Measurements from ENCODE around the gene NAV2. TPM values are rescaled to one million over a fixed set of nuclear protein-coding genes. Genes with fewer than 3 reads are reported as not detected.
A peak's percentile ranks its signal among the peaks of the same experiment; 100 is the strongest.

NAV2 gene
- total and polyA plus RNA-seq, 2 experiments from 2014 or later = 26.0 to 45.0 TPM

GRCh38 chr11:19879307-19880087 lies 166.9 kb downstream of the NAV2 start:
- peaks cover 5% of the 10 kb centered on the region for H3K36me3 ChIP-seq (ENCODE audit: insufficient read depth)
- peaks cover 2% of the 10 kb centered on the region for H3K27me3 Mint-ChIP-seq (ENCODE audit: insufficient read depth, low read depth, poor library complexity)
- DNase-seq (ENCODE audit: low spot score) (no peak), ATAC-seq (no peak)
- H2AFZ ChIP-seq = no peak overlapping the region
- no peaks in the 10 kb centered on the region for H3K9me2 ChIP-seq (ENCODE audit: insufficient read depth)
- H3K27ac Mint-ChIP-seq = peak overlapping the region; percentile 69
- no peaks in the 10 kb centered on the region; the same call in 1 of the 2 replicates for H3F3A ChIP-seq (replicated peaks; ENCODE audit: low read depth)
- H3K9me3 Mint-ChIP-seq = no peaks in the 10 kb centered on the region
- H3K4me3 ChIP-seq = no peak overlapping the region
- no peak overlapping the region for H3K4me3 Mint-ChIP-seq
- H3K79me2 ChIP-seq (replicated peaks; ENCODE audit: insufficient read depth) = 0 out of 2 replicates have a peak, but pooled peaks cover 5% of the 10 kb centered on the region
- H3K4me1 ChIP-seq (ENCODE audit: insufficient read depth) = no peaks in the 10 kb centered on the region
- no peak overlapping the region for H3K4me2 ChIP-seq
- H3K27ac ChIP-seq (ENCODE audit: low read depth) = peak overlapping the region; percentile 50; the same call in 1 of the 2 replicates
- H4K20me1 ChIP-seq (replicated peaks; ENCODE audit: insufficient read depth) = 0 out of 2 replicates have a peak, but pooled peaks cover 3% of the 10 kb centered on the region
- no peaks in the 10 kb centered on the region for H3K27me3 ChIP-seq (ENCODE audit: insufficient read depth)
- peaks cover 37% of the 10 kb centered on the region for H3K36me3 Mint-ChIP-seq (ENCODE audit: low read depth)
- TF ChIP-seq ETS1 (IDR thresholded peaks at IDR 0.05) (no peak), EZH2 (IDR thresholded peaks at IDR 0.05; ENCODE audit: low read depth, unreplicated experiment) (no peak), POLR2AphosphoS5 (IDR thresholded peaks at IDR 0.05; ENCODE audit: low read depth) (no peak), ZNF114 (CRISPR knock-in tag; IDR thresholded peaks at IDR 0.05) (no peak), CTCF (conservative IDR thresholded peaks at IDR 0.05; ENCODE audit: low read depth in 2 of 2) (no peak), ZNF462 (CRISPR knock-in tag; IDR thresholded peaks at IDR 0.05) (no peak), REST (IDR thresholded peaks at IDR 0.05; ENCODE audit: unreplicated experiment) (no peak), NANOG (IDR thresholded peaks at IDR 0.05; ENCODE audit: borderline replicate concordance) (no peak), JUNB (IDR thresholded peaks at IDR 0.05; ENCODE audit: unreplicated experiment) (no peak), EZH2phosphoT487 (IDR thresholded peaks at IDR 0.05; ENCODE audit: unreplicated experiment) (no peak), ZNF331 (CRISPR knock-in tag; IDR thresholded peaks at IDR 0.05; ENCODE audit: low read depth) (no peak), STAT1 (IDR thresholded peaks at IDR 0.05; ENCODE audit: unreplicated experiment) (no peak)
- peaks cover 16% of the 10 kb centered on the region for H3K4me1 Mint-ChIP-seq

Measured in GM23338 (cell line).